Bronchial epithelial cell (primary cell): Measurements from ENCODE around the gene MRPL54. TPM values are rescaled to one million over a fixed set of nuclear protein-coding genes. Genes with fewer than 3 reads are reported as not detected.

ENCODE experiments used
- DNase-seq: peaks from one replicate; pipeline ENCODE4 v3.0.0-alpha.2; 2010; ENCODE audit warnings: low read depth
- FAIRE-seq: peaks from 2 replicates; lab custom pipeline; 2011; peaks lifted over from hg19 to GRCh38; lab: Jason Lieb, UNC
- H3K27me3 ChIP-seq: 2 replicates; pipeline ENCODE4 v1.5.1; 2011; ENCODE audit warnings: low read length; ENCODE audit not compliant: control insufficient read depth, insufficient read depth
- H3K36me3 ChIP-seq: 2 replicates; pipeline ENCODE4 v1.5.1; 2011; ENCODE audit warnings: low read length; ENCODE audit not compliant: control insufficient read depth, insufficient read depth
- H3K4me3 ChIP-seq: 2 replicates; pipeline ENCODE4 v1.5.1; 2011; ENCODE audit warnings: mild to moderate bottlenecking, low read depth, low read length, control low read depth
- total RNA-seq: library from RNA; depleted of rRNA; stranded (reverse); fragments of >200 nt; gene quantifications from 2 replicates; pipeline ENCODE4 v1.2.1, GENCODE V29; 2014
- TF ChIP-seq, protein P1 (sequence below): IDR thresholded peaks from 2 replicates; pipeline ENCODE4 v1.5.1; 2011; ENCODE audit warnings: mild to moderate bottlenecking, moderate library complexity, low read length, control low read depth, inconsistent platforms; ENCODE audit not compliant: insufficient read depth, severe bottlenecking

The MRPL54 gene
- total RNA-seq, 1 donor from 2014 or later, result 84.8 TPM

DNA sequence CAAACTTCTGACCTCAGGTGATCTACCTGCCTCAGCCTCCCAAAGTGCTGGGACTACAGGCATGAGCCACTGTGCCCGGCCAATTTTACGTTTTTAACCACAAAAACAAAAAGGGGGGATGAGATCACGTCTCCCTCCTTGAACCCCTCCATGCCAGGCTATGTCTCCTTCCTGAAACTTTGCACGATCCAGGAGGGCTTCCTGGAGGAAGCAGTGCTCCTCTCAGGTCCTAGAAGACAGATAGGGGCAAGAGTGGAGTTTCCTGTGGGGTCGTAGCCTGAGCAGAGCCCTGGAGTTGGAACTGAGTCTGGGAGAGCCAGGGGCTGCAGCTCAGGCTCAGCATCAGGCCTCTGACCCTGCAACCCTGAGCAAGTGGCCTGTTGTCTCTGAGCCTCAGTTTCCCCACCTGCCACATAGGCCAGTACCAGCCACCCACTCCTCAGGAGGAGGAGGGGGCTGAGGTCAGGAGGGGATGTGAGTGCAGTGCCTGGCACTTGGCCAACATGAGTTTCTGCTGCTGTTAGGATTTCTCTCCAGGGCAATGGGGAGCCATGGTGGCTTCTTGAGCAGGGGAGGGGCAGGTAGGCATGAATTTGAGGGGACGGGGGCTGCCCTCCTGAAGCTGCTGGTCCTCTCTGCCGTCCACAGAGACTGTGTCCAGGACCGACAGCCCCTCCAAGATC lies 17.0 kb upstream of the MRPL54 start:
- TF ChIP-seq, protein P1, sequence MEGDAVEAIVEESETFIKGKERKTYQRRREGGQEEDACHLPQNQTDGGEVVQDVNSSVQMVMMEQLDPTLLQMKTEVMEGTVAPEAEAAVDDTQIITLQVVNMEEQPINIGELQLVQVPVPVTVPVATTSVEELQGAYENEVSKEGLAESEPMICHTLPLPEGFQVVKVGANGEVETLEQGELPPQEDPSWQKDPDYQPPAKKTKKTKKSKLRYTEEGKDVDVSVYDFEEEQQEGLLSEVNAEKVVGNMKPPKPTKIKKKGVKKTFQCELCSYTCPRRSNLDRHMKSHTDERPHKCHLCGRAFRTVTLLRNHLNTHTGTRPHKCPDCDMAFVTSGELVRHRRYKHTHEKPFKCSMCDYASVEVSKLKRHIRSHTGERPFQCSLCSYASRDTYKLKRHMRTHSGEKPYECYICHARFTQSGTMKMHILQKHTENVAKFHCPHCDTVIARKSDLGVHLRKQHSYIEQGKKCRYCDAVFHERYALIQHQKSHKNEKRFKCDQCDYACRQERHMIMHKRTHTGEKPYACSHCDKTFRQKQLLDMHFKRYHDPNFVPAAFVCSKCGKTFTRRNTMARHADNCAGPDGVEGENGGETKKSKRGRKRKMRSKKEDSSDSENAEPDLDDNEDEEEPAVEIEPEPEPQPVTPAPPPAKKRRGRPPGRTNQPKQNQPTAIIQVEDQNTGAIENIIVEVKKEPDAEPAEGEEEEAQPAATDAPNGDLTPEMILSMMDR, result no peak
- DNase-seq, result no peak
- Histone ChIP-seq H3K27me3 (no peaks in the 10 kb centered on the region), H3K36me3 (no peaks in the 10 kb centered on the region), H3K4me3 (no peak overlapping the region)
- FAIRE-seq, result no peak

GRCh38 chr19:3746371-3747056 lies 16.0 kb upstream of the MRPL54 start:
- DNase-seq, result no peak
- FAIRE-seq, result no peak
- Histone ChIP-seq H3K27me3 (no peaks in the 10 kb centered on the region), H3K36me3 (no peaks in the 10 kb centered on the region), H3K4me3 (no peak overlapping the region)
- TF ChIP-seq, protein P1, result no peak

GRCh38 chr19:3748965-3749364 lies 13.5 kb upstream of the MRPL54 start:
- DNase-seq, result no peak
- TF ChIP-seq, protein P1, result no peak
- FAIRE-seq, result no peak
- Histone ChIP-seq H3K36me3 (peaks cover 2% of the 10 kb centered on the region), H3K27me3 (no peaks in the 10 kb centered on the region), H3K4me3 (no peak overlapping the region)

DNA sequence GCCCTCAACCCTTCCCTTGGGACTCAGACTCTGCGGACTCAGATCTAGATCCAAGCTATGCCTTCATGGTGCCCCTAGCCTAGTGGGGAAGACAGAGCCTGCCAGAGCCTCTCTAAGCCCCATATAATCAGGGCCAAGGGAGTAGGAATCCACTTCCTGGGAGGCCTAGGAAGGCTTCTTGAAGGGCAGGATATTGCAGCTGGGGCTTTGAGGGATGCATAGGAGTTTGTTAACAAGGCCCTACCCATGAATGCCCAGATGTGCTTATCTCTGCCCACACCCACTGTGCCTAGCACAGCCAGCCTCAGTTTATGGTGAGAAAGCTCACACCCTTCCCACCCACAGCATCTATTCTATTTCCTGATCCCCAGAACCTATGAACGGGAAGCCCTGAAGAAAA lies 12.3 kb upstream of the MRPL54 start:
- FAIRE-seq (no peak), DNase-seq (no peak)
- TF ChIP-seq, protein P1, result no peak
- H3K27me3 ChIP-seq, result no peaks in the 10 kb centered on the region
- no peak overlapping the region for H3K4me3 ChIP-seq
- H3K36me3 ChIP-seq, result peaks cover 5% of the 10 kb centered on the region

- Histone ChIP-seq H3K36me3 (peaks cover 5% of the 10 kb centered on the region), H3K27me3 (no peaks in the 10 kb centered on the region), H3K4me3 (no peak overlapping the region)
- FAIRE-seq (no peak), DNase-seq (no peak)
- TF ChIP-seq, protein P1, result no peak
These were observed 11.2 kb upstream of the MRPL54 start for GRCh38 chr19:3751236-3751635.
